ENCODE data around the gene UBASH3B. TPM values are rescaled to one million over a fixed set of nuclear protein-coding genes. Genes with fewer than 3 reads are reported as not detected.

The UBASH3B gene
- total and polyA plus RNA-seq, 8 donors: 0.58 to 60.5 (median 3.1) TPM

- TF ChIP-seq POLR2A (IDR thresholded peaks at IDR 0.05) (no peak), CTCF (IDR thresholded peaks at IDR 0.05) (no peak), EP300 (IDR thresholded peaks at IDR 0.05) (no peak), POLR2AphosphoS5 (IDR thresholded peaks at IDR 0.05) (no peak)
- intact Hi-C loops (cut with DNase I; ENCODE audit: low total_unique reads): no loop called here
- no peaks in the 10 kb centered on the region for H3K27me3 ChIP-seq
- no peak for DNase-seq
- peaks cover 0 to 13% (median 0%) of the 10 kb centered on the region in 4 donors for H3K4me1 ChIP-seq
- H3K36me3 ChIP-seq: no peaks in the 10 kb centered on the region
- H3K9me3 ChIP-seq: no peaks in the 10 kb centered on the region
- H3K4me3 ChIP-seq: no peak overlapping the region
- H3K27ac ChIP-seq: peak overlapping the region in 1 of 5 donors; percentile 22
- 73 to 83% (median 80%) methylated on average over 6 of the region's 6 CpGs for WGBS, 5 donors
These were observed 12.6 kb upstream of the UBASH3B start for GRCh38 chr11:122642971-122643370.

- Histone ChIP-seq H3K4me3 (no peak overlapping the region), H3K36me3 (no peaks in the 10 kb centered on the region), H3K9me3 (no peaks in the 10 kb centered on the region), H3K27ac (no peak overlapping the region), H3K27me3 (no peaks in the 10 kb centered on the region), H3K4me1 (peaks cover 0 to 13% (median 0%) of the 10 kb centered on the region in 4 donors)
- 92 to 98% (median 96%) methylated on average over 5 of the region's 5 CpGs for WGBS, 5 donors
- TF ChIP-seq POLR2A (IDR thresholded peaks at IDR 0.05) (no peak), CTCF (IDR thresholded peaks at IDR 0.05) (no peak), POLR2AphosphoS5 (IDR thresholded peaks at IDR 0.05) (no peak), EP300 (IDR thresholded peaks at IDR 0.05) (no peak)
- DNase-seq: no peak
- intact Hi-C loops (cut with DNase I; ENCODE audit: low total_unique reads): no loop called here
These were observed 9.7 kb upstream of the UBASH3B start for GRCh38 chr11:122645847-122646246.

- intact Hi-C loops (cut with DNase I; ENCODE audit: low total_unique reads): no loop called here
- TF ChIP-seq POLR2A (IDR thresholded peaks at IDR 0.05) (no peak), POLR2AphosphoS5 (IDR thresholded peaks at IDR 0.05) (no peak), EP300 (IDR thresholded peaks at IDR 0.05) (no peak), CTCF (IDR thresholded peaks at IDR 0.05) (no peak)
- no peak for DNase-seq
- Histone ChIP-seq H3K4me3 (no peak overlapping the region), H3K27ac (no peak overlapping the region), H3K27me3 (peaks cover 0 to 4% (median 0%) of the 10 kb centered on the region in 3 donors), H3K9me3 (no peaks in the 10 kb centered on the region), H3K36me3 (no peaks in the 10 kb centered on the region), H3K4me1 (peaks cover 0 to 13% (median 0%) of the 10 kb centered on the region in 4 donors)
- WGBS, 5 donors: 74 to 77% (median 76%) methylated on average over 6 of the region's 6 CpGs
These were observed 8.8 kb upstream of the UBASH3B start for GRCh38 chr11:122646549-122647340.

GRCh38 chr11:122647736-122648275 lies 7.7 kb upstream of the UBASH3B start:
- no peaks in the 10 kb centered on the region for H3K9me3 ChIP-seq
- H3K4me3 ChIP-seq: no peak overlapping the region
- TF ChIP-seq CTCF (IDR thresholded peaks at IDR 0.05) (no peak), POLR2A (IDR thresholded peaks at IDR 0.05) (no peak), EP300 (IDR thresholded peaks at IDR 0.05) (no peak), POLR2AphosphoS5 (IDR thresholded peaks at IDR 0.05) (no peak)
- peaks cover 0 to 6% (median 0%) of the 10 kb centered on the region in 4 donors for H3K4me1 ChIP-seq
- H3K27me3 ChIP-seq: peaks cover 0 to 12% (median 0%) of the 10 kb centered on the region in 3 donors
- H3K36me3 ChIP-seq: no peaks in the 10 kb centered on the region
- DNase-seq: no peak
- no peak overlapping the region for H3K27ac ChIP-seq
- intact Hi-C loops (cut with DNase I; ENCODE audit: low total_unique reads): no loop called here
